WTC11 (cell line): ENCODE data around the gene PANK4.

Source experiments
- ATF1 ChIP-seq: sonication (generic); formaldehyde crosslinking; IDR thresholded peaks from 2 replicates; pipeline ENCODE4 v1.8.1; 2023; ENCODE audit warnings: mild to moderate bottlenecking, moderate library complexity, missing genetic modification reagents
- ATF3 ChIP-seq: sonication (generic); formaldehyde crosslinking; conservative IDR thresholded peaks from 2 replicates; pipeline ENCODE4 v1.8.1; 2022; ENCODE audit warnings: mild to moderate bottlenecking, missing genetic modification reagents
- CBFB ChIP-seq: sonication (generic); formaldehyde crosslinking; IDR thresholded peaks from 2 replicates; pipeline ENCODE4 v1.8.1; 2022; ENCODE audit warnings: mild to moderate bottlenecking, low read depth, missing genetic modification reagents
- CREB1 ChIP-seq: sonication (generic); formaldehyde crosslinking; IDR thresholded peaks from 2 replicates; pipeline ENCODE4 v1.8.0; 2023; ENCODE audit warnings: mild to moderate bottlenecking, missing genetic modification reagents
- CTCF ChIP-seq: fragments of 200-600 bp; IDR thresholded peaks from 2 replicates; pipeline ENCODE4 v1.8.0; 2022; ENCODE audit warnings: antibody characterized with exemption
- GABPB1 ChIP-seq: sonication (generic); formaldehyde crosslinking; IDR thresholded peaks from 2 replicates; pipeline ENCODE4 v1.8.1; 2023; ENCODE audit warnings: mild to moderate bottlenecking, missing genetic modification reagents
- HMGA2 ChIP-seq: fragments of 250-450 bp; sonication (Bioruptor Pico); IDR thresholded peaks from 2 replicates; pipeline ENCODE4 v1.4.0; 2021; ENCODE audit warnings: mild to moderate bottlenecking, moderate library complexity
- IRF1 ChIP-seq: sonication (generic); formaldehyde crosslinking; IDR thresholded peaks from 2 replicates; pipeline ENCODE4 v1.8.0; 2023; ENCODE audit warnings: missing genetic modification reagents
- MXD4 ChIP-seq: fragments of 250-450 bp; sonication (Bioruptor Pico); IDR thresholded peaks from 2 replicates; pipeline ENCODE4 v1.8.0; 2021; ENCODE audit warnings: mild to moderate bottlenecking, moderate library complexity, borderline replicate concordance
- NR3C1 ChIP-seq: sonication (generic); formaldehyde crosslinking; conservative IDR thresholded peaks from 2 replicates; pipeline ENCODE4 v1.8.1; 2023; ENCODE audit warnings: low read depth, mild to moderate bottlenecking, missing genetic modification reagents
- RELA ChIP-seq: sonication (generic); formaldehyde crosslinking; IDR thresholded peaks from 2 replicates; pipeline ENCODE4 v1.8.1; 2022; ENCODE audit warnings: missing genetic modification reagents, mild to moderate bottlenecking, borderline replicate concordance
- ZNF138 ChIP-seq: sonication (generic); formaldehyde crosslinking; conservative IDR thresholded peaks from 2 replicates; pipeline ENCODE4 v1.8.1; 2022; ENCODE audit warnings: mild to moderate bottlenecking, moderate library complexity, missing genetic modification reagents

- TF ChIP-seq CBFB, result no peak
- no peak for TF ChIP-seq NR3C1 (CRISPR knock-in tag)
- TF ChIP-seq RELA (CRISPR knock-in tag), result no peak
- no peak for TF ChIP-seq IRF1
- no peak for TF ChIP-seq CTCF
- no peak for TF ChIP-seq MXD4
- no peak for TF ChIP-seq ATF3 (CRISPR knock-in tag)
- no peak for TF ChIP-seq HMGA2 (CRISPR knock-in tag)
- no peak for TF ChIP-seq ATF1 (CRISPR knock-in tag)
- no peak for TF ChIP-seq GABPB1 (CRISPR knock-in tag)
- no peak for TF ChIP-seq CREB1 (CRISPR knock-in tag)
- no peak for TF ChIP-seq ZNF138 (CRISPR knock-in tag)
These were observed 12.3 kb downstream of the PANK4 start for GRCh38 chr1:2513939-2514652.
